Stimulated activated effector memory CD8-positive, alpha-beta T cell treated with anti-CD3 and anti-CD28 coated beads, Interleukin-12 subunit alpha, Interleukin-12 subunit beta, amount 100 ng/mL, for 72 hours (primary cell): ENCODE results near the gene ZBTB2.

ENCODE experiments used
- ATAC-seq: fragments of 150-1000 bp; cut with Tn5 transposase; 2 replicates; pipeline ENCODE4 v1.10.0; 2021
- DNase-seq, 2 donors: peaks; one replicate each; pipeline ENCODE4 v3.0.0; 2021 to 2022; ENCODE audit warnings: low spot score in 2 of 2
- H3K27ac Mint-ChIP-seq: one replicate; pipeline ENCODE4 v1.8.0; 2022; ENCODE audit warnings: mild to moderate bottlenecking, mixed read lengths
- H3K36me3 Mint-ChIP-seq: one replicate; pipeline ENCODE4 v1.8.0; 2022; ENCODE audit warnings: mild to moderate bottlenecking, mixed read lengths
- H3K4me1 Mint-ChIP-seq: one replicate; pipeline ENCODE4 v1.8.0; 2022; ENCODE audit warnings: mixed read lengths
- H3K4me3 Mint-ChIP-seq: one replicate; pipeline ENCODE4 v1.8.0; 2022; ENCODE audit warnings: mild to moderate bottlenecking, mixed read lengths
- H3K9me3 Mint-ChIP-seq: one replicate; pipeline ENCODE4 v1.8.0; 2022; ENCODE audit warnings: mixed read lengths

ZBTB2 gene

GRCh38 chr6:151413372-151414145, 22.2 kb upstream of the ZBTB2 start:
- Mint-ChIP-seq H3K9me3 (no peaks in the 10 kb centered on the region), H3K4me1 (peaks cover 20% of the 10 kb centered on the region), H3K36me3 (peaks cover 73% of the 10 kb centered on the region), H3K4me3 (no peak overlapping the region), H3K27ac (no peak overlapping the region)
- ATAC-seq (peak; percentile 69), DNase-seq (peak in 1 of 2 donors; percentile 47)

- Mint-ChIP-seq H3K27ac (no peak overlapping the region), H3K4me3 (no peak overlapping the region), H3K9me3 (no peaks in the 10 kb centered on the region), H3K4me1 (peaks cover 21% of the 10 kb centered on the region), H3K36me3 (peaks cover 75% of the 10 kb centered on the region)
- DNase-seq (no peak), ATAC-seq (no peak)
Observed at GRCh38 chr6:151412909-151413308, 21.6 kb upstream of the ZBTB2 start.

GRCh38 chr6:151409679-151410078, 18.3 kb upstream of the ZBTB2 start:
- DNase-seq, result no peak
- no peaks in the 10 kb centered on the region for H3K9me3 Mint-ChIP-seq
- H3K36me3 Mint-ChIP-seq, result peaks cover 75% of the 10 kb centered on the region
- no peak overlapping the region for H3K27ac Mint-ChIP-seq
- no peak overlapping the region for H3K4me3 Mint-ChIP-seq
- ATAC-seq, result no peak
- peaks cover 31% of the 10 kb centered on the region for H3K4me1 Mint-ChIP-seq

GRCh38 chr6:151409260-151409659, 17.9 kb upstream of the ZBTB2 start:
- Mint-ChIP-seq H3K36me3 (peaks cover 75% of the 10 kb centered on the region), H3K4me1 (peaks cover 27% of the 10 kb centered on the region), H3K9me3 (no peaks in the 10 kb centered on the region), H3K4me3 (no peak overlapping the region), H3K27ac (peak overlapping the region; percentile 71)
- DNase-seq (no peak), ATAC-seq (no peak)

GRCh38 chr6:151408858-151409257, 17.5 kb upstream of the ZBTB2 start:
- Mint-ChIP-seq H3K4me3 (no peak overlapping the region), H3K9me3 (no peaks in the 10 kb centered on the region), H3K27ac (peak overlapping the region; percentile 71), H3K4me1 (peaks cover 24% of the 10 kb centered on the region), H3K36me3 (peaks cover 75% of the 10 kb centered on the region)
- no peak for ATAC-seq
- no peak for DNase-seq

GRCh38 chr6:151403919-151404308, 12.6 kb upstream of the ZBTB2 start:
- H3K27ac Mint-ChIP-seq, result peak overlapping the region; percentile 15
- H3K36me3 Mint-ChIP-seq, result peaks cover 80% of the 10 kb centered on the region
- no peaks in the 10 kb centered on the region for H3K9me3 Mint-ChIP-seq
- ATAC-seq (no peak), DNase-seq (no peak)
- H3K4me3 Mint-ChIP-seq, result no peak overlapping the region
- peaks cover 31% of the 10 kb centered on the region for H3K4me1 Mint-ChIP-seq

- peaks cover 81% of the 10 kb centered on the region for H3K36me3 Mint-ChIP-seq
- ATAC-seq (no peak), DNase-seq (no peak)
- H3K4me1 Mint-ChIP-seq, result peaks cover 25% of the 10 kb centered on the region
- H3K4me3 Mint-ChIP-seq, result no peak overlapping the region
- no peaks in the 10 kb centered on the region for H3K9me3 Mint-ChIP-seq
- peak overlapping the region; percentile 45 for H3K27ac Mint-ChIP-seq
Observed at GRCh38 chr6:151402228-151402627, 10.9 kb upstream of the ZBTB2 start.

GRCh38 chr6:151400473-151400872, 9.1 kb upstream of the ZBTB2 start:
- peaks cover 33% of the 10 kb centered on the region for H3K4me1 Mint-ChIP-seq
- DNase-seq, result no peak

GRCh38 chr6:151399679-151400078, 8.3 kb upstream of the ZBTB2 start:
- H3K27ac Mint-ChIP-seq, result no peak overlapping the region
- H3K4me3 Mint-ChIP-seq, result no peak overlapping the region
- DNase-seq, result no peak
- H3K4me1 Mint-ChIP-seq, result peaks cover 41% of the 10 kb centered on the region
- no peaks in the 10 kb centered on the region for H3K9me3 Mint-ChIP-seq
- H3K36me3 Mint-ChIP-seq, result peaks cover 79% of the 10 kb centered on the region
- no peak for ATAC-seq

More at GRCh38 chr6:151400473-151400872, 9.1 kb upstream of the ZBTB2 start:
- H3K9me3 Mint-ChIP-seq, result no peaks in the 10 kb centered on the region
- no peak for ATAC-seq
- peak overlapping the region; percentile 48 for H3K27ac Mint-ChIP-seq
- H3K4me3 Mint-ChIP-seq, result no peak overlapping the region
- H3K36me3 Mint-ChIP-seq, result peaks cover 79% of the 10 kb centered on the region

- no peak for ATAC-seq
- Mint-ChIP-seq H3K27ac (peak overlapping the region; percentile 96), H3K9me3 (no peaks in the 10 kb centered on the region), H3K4me1 (peaks cover 55% of the 10 kb centered on the region), H3K4me3 (peak overlapping the region; percentile 93), H3K36me3 (peaks cover 78% of the 10 kb centered on the region)
- DNase-seq, result no peak
Observed at GRCh38 chr6:151393410-151393809, 2.1 kb upstream of the ZBTB2 start.

GRCh38 chr6:151392427-151392826, 1.1 kb upstream of the ZBTB2 start:
- H3K9me3 Mint-ChIP-seq, result no peaks in the 10 kb centered on the region
- ATAC-seq (no peak), DNase-seq (no peak)
- peak overlapping the region; percentile 93 for H3K4me3 Mint-ChIP-seq
- peaks cover 68% of the 10 kb centered on the region for H3K36me3 Mint-ChIP-seq
- peaks cover 52% of the 10 kb centered on the region for H3K4me1 Mint-ChIP-seq
- H3K27ac Mint-ChIP-seq, result peak overlapping the region; percentile 96

GRCh38 chr6:151390851-151391470, 398 bp downstream of the ZBTB2 start:
- H3K4me1 Mint-ChIP-seq, result peaks cover 40% of the 10 kb centered on the region

GRCh38 chr6:151390276-151390850, 996 bp downstream of the ZBTB2 start:
- DNase-seq (peak; percentile 96 to 99), ATAC-seq (peak; percentile 88)
- Mint-ChIP-seq H3K36me3 (peaks cover 50% of the 10 kb centered on the region), H3K9me3 (no peaks in the 10 kb centered on the region), H3K4me1 (peaks cover 39% of the 10 kb centered on the region), H3K4me3 (peak overlapping the region; percentile 93), H3K27ac (peak overlapping the region; percentile 96)

More at GRCh38 chr6:151390851-151391470, 398 bp downstream of the ZBTB2 start:
- peak; percentile 69 to 90 for DNase-seq
- ATAC-seq, result peak; percentile 6
- H3K9me3 Mint-ChIP-seq, result no peaks in the 10 kb centered on the region
- H3K27ac Mint-ChIP-seq, result peak overlapping the region; percentile 96
- peaks cover 53% of the 10 kb centered on the region for H3K36me3 Mint-ChIP-seq
- H3K4me3 Mint-ChIP-seq, result peak overlapping the region; percentile 93

- H3K4me3 Mint-ChIP-seq, result peak overlapping the region; percentile 93
- H3K4me1 Mint-ChIP-seq, result peaks cover 39% of the 10 kb centered on the region
- H3K9me3 Mint-ChIP-seq, result no peaks in the 10 kb centered on the region
- peak; percentile 83 for ATAC-seq
- peak in 1 of 2 donors; percentile 89 for DNase-seq
- peak overlapping the region; percentile 96 for H3K27ac Mint-ChIP-seq
- peaks cover 44% of the 10 kb centered on the region for H3K36me3 Mint-ChIP-seq
Observed at GRCh38 chr6:151389618-151390275, 1.6 kb downstream of the ZBTB2 start.

- no peaks in the 10 kb centered on the region for H3K9me3 Mint-ChIP-seq
- peak overlapping the region; percentile 93 for H3K4me3 Mint-ChIP-seq
- H3K4me1 Mint-ChIP-seq, result peaks cover 42% of the 10 kb centered on the region
- peaks cover 38% of the 10 kb centered on the region for H3K36me3 Mint-ChIP-seq
- ATAC-seq (no peak), DNase-seq (no peak)
- peak overlapping the region; percentile 96 for H3K27ac Mint-ChIP-seq
Observed at GRCh38 chr6:151388997-151389617, 2.3 kb downstream of the ZBTB2 start.
